IPS-18c (cell line): ENCODE results near the gene GHSR.

Source experiments
- H3K4me3 ChIP-seq: 2 replicates; pipeline ENCODE4 v1.7.0; 2013; ENCODE audit warnings: low read depth, mild to moderate bottlenecking, low read length, moderate library complexity; ENCODE audit not compliant: insufficient read depth
- H3K9me3 ChIP-seq: one replicate; pipeline ENCODE4 v1.6.1; 2013; ENCODE audit warnings: mild to moderate bottlenecking, low read length, moderate library complexity; ENCODE audit not compliant: control insufficient read depth, insufficient read depth

Gene GHSR

GRCh38 chr3:172394692-172395091 is 53.6 kb downstream of the GHSR start:
- H3K9me3 ChIP-seq = no peaks in the 10 kb centered on the region
- H3K4me3 ChIP-seq = no peak overlapping the region
